Measurements from ENCODE around the gene DIP2B.
"Not testable (repeated sequence)": the region's sequence is repeated elsewhere in the genome, so short reads cannot be mapped to it uniquely, and the experiment has no call there.

DIP2B gene, protein sequence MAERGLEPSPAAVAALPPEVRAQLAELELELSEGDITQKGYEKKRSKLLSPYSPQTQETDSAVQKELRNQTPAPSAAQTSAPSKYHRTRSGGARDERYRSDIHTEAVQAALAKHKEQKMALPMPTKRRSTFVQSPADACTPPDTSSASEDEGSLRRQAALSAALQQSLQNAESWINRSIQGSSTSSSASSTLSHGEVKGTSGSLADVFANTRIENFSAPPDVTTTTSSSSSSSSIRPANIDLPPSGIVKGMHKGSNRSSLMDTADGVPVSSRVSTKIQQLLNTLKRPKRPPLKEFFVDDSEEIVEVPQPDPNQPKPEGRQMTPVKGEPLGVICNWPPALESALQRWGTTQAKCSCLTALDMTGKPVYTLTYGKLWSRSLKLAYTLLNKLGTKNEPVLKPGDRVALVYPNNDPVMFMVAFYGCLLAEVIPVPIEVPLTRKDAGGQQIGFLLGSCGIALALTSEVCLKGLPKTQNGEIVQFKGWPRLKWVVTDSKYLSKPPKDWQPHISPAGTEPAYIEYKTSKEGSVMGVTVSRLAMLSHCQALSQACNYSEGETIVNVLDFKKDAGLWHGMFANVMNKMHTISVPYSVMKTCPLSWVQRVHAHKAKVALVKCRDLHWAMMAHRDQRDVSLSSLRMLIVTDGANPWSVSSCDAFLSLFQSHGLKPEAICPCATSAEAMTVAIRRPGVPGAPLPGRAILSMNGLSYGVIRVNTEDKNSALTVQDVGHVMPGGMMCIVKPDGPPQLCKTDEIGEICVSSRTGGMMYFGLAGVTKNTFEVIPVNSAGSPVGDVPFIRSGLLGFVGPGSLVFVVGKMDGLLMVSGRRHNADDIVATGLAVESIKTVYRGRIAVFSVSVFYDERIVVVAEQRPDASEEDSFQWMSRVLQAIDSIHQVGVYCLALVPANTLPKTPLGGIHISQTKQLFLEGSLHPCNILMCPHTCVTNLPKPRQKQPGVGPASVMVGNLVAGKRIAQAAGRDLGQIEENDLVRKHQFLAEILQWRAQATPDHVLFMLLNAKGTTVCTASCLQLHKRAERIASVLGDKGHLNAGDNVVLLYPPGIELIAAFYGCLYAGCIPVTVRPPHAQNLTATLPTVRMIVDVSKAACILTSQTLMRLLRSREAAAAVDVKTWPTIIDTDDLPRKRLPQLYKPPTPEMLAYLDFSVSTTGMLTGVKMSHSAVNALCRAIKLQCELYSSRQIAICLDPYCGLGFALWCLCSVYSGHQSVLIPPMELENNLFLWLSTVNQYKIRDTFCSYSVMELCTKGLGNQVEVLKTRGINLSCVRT (N-terminal part only)

DNA sequence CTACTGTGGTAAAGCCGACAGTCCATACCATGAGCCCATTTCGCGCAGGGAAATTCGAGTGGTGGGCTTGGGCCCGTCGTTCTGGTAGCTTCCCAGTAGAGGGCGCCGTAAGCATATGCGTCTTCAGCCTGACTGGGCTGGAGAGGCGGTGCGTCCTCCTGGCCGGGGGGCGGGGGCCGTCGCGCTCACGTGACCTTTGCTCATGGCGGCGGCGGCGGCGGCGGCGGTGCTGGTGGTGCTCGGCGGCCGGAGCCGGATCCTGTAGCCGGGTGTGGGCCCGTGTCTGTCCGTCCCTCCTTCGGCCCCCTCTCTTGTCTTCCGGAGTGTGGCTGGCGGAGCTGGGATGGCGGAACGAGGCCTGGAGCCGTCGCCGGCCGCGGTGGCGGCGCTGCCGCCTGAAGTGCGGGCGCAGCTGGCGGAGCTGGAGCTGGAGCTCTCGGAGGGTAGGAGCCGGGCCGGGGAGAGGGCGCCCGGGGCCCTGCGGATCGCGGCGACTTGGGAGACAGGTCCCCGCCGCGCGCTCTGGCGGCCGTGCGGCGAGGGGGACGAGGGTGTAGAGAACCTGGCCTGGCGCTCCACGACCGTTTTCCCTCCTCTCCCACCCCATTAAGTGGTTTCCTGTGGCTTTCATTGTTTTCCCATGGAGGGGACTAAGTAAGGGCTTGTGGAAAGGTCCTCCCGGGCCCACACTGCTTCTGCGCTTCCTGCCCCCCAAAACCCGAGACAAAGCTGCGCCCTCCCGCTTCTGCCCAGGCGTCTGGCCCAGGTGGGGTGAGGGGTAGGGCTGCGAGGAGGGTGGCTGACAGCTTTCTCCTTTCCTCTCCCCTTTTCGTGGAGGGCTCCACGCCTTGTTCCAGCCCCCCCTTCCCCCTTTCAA, at the start of gene DIP2B:
Gene DIP2B, plus strand, starts transcription at position 188 of the 877 bp plus-strand sequence. Its CDS starts 156 bp downstream, at position 344.
- DNase-seq = peak; percentile 92

DNA sequence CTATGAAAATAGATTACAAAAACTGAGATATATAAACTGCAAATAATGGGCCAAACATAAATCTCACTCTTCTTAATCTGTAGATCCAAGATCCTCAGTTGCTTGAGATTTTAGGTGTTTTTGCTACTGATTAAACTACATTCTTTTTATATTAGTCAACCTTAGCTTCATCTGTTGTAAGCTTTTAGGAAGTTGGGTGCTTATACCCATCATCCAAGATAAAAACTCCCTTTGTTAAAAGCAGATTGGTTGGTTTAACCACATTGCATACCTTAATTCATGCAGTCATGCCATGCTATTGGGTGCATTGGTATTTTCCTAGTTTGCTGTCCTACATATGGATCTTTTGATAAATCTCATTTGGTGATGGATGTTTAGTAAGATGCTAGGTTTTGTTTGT, 46.2 kb upstream of the DIP2B start:
- peak; percentile 48 for DNase-seq

DNA sequence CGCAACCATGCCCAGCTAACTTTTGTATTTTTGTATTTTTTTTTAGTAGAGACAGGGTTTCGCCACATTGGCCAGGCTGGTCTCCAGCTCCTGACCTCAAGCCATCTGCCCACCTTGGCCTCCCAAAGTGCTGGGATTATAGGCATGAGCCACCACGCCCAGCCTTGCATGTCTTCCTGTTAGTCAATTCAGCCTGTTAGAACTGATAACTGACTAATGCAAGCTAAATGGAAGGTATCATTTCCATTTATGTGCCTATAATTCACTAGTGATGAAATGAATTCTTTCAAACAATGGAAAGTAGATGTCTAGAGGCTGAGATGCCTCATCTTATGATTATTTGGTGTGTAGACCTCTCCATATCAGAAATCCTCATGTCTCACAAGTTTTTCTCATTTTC, 37.3 kb upstream of the DIP2B start:
- DNase-seq = no peak

DNA sequence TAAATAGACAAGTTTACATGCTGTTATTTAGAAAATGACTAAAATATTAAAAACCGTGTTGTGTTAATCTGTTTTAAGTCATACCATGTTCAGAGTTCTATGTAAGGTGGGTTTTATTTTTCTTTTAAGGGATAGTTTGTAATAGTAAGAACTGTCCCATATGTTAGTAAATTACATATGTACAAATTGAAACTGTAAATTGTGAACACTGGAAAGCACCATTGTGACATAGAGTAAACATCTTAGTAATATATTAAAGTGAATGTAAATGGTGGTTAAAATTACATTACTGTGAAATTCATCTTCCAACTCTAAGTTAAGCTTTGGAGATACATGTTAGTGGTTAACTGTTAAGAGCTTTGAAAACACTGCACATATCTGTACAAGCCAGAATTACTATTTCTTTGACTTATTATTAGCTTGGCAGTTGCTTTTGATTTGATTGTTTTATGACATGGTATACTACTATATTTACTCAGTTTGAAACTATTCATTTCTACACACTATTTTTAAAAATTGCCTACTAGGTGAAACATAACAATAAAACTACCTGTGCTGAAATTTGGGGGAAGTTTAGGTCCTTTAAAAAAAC, 27.4 kb upstream of the DIP2B start:
- DNase-seq = no peak

DNA sequence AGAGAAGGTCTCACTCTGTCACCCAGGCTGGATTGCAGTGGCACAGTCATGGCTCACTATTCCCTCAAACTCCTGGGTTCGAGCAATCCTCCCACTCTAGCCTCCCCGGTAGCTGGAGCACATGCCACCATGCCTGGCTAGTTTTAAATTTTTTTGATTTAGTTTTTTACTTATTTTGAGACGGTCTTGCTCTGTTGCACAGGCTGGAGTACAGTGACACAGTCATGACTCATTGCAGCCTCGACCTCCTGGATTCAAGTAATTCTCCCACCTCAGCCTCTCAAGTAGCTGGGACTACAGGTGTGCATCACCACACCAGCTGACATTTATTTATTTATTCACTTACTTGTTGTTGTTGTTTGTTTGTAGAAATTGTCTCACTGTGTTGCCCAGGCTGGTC, 22.2 kb upstream of the DIP2B start:
- DNase-seq = no peak

DNA sequence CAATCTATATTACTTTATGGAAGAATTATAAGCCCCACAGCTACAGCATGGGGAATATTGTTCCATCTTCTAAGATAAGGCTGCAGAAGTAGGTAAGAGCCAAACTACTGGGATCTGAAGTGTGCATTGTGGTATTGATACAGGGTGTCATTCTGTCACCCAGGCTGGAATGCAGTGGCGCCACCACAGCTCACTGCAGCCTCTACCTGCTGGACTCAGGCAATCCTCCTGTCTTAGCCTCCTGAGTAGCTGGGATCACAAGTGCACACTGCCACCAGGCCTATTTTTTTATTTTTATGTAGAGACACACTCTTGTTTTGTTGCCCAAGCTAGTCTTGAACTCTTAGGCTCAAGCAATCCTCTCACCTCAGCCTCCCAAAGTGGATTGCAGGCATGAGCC, 21.3 kb upstream of the DIP2B start:
- no peak for DNase-seq

DNA sequence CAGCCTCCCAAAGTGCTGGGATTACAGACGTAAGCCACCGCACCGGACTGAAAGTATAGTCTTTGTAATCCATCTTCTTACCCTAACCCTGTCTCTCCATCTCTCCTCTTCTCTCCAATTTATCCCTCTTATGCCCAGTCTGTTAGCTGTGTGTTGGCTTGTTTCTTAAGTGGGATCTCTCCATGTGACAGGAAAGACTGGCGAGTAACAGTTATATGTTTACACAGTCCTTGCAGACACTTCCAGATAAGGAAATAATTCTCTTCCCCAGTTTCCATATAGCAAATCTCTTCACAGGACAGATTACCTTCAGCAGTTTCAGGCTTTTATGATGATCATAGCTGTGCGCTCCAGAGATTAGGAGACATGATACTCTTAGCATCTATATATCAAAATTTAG, 16.0 kb upstream of the DIP2B start:
- DNase-seq = no peak

DNA sequence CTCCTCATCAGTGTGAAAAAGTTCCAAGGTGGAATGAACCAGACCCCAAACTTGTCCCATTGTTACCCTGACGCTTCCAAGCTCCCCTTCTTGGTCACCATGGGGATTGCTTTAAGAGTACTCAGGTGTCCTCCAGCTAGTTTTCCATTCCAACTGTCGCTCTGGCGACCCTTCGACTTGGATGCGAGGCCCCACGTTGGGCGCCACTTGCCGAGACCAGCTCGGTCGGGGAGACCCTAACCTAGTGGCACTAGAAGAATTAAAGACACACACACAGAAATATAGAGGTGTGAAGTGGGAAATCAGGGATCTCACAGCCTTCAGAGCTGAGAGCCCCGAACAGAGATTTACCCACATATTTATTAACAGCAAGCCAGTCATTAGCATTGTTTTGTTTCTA, 6.7 kb upstream of the DIP2B start:
- not testable (repeated sequence) for DNase-seq

DNA sequence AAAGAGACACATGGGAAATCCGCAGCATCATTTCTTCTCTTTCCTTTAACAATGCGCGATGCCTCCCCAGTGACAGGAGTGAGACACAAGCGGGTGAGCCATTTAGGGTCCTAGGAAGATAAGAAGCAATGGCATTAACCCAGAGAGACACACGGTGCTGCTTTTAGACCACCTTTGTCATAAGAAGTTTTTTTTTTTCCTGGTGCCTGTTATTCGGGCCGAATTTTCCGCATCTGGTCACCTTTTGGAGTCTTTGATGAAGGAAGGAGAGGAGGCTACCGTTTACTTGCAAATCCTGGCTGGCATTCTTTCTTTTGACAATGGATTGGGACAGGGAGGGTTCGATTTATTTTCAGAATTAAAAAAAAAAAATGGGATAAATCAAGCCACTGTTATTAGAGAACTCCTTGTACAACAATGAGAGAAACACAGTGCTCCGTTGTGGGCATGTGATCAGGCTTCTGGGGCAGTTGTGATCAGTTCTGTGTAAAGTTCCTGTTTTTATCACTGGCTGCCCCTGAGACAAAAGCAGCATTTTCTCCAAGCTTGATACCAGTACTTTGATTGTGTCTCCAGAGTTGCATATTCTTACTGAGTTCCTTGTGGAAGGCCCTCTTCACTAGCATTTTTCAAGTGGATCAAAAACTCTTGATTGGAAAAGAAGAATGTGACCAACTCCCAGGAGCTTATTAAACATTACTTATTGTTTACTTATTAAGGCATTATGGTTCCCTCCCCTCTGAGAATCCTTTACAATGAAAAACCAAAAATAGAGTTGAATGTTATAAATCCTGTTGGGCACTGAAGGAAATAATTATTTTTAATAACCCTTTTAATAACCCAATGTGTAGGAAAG, 1.1 kb downstream of the DIP2B start:
- DNase-seq = peak; percentile 15

DNA sequence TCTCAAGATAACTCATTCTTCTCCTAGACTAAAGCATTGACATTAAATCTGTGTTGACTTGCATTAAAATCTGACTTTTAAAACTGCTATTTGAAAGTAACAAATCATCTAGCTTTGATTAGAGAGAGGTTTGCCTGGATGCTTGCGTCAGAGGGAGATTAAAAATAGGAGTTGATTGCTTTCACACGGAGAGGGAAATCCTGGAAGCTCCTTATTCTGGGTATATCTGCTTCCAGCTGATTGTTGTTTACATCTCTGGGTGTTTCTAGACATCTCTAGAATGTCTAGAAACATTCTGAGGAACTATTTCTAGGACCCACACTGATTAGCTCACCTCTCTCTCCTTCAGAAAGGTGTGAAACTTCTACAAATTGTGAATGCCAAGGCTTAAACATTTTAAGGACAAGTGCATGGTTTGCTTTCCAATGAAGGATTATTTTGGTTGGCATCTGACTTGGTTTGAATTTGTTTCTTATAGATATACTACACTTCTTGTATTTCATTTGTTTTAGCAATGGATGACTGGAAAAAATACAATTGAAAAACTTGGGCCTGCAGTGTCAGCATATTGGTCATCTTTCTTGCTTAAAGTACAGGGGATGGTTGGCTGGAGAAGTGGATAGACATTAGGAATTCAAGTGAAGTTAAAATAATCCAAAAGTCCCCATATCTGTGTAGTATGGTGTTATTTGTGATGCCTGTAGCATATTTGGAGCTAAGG, 2.1 kb downstream of the DIP2B start:
- no peak for DNase-seq

DNA sequence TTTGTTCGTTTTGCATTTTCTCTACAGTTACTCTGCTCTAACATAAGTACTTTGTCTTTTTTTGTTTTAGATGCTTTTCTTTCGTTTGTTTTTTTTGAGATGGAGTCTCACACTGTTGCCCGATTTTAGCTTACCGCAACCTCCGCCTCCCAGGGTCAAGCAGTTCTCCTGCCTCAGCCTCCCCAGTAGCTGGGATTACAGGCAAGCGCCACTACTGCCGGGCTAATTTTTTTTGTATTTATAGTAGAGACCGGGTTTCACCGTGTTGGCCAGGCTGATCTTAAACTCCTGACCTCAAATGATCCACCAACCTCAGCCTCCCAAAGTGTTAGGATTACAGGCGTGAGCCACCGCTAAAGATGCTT, 2.7 kb downstream of the DIP2B start:
- DNase-seq = no peak

DNA sequence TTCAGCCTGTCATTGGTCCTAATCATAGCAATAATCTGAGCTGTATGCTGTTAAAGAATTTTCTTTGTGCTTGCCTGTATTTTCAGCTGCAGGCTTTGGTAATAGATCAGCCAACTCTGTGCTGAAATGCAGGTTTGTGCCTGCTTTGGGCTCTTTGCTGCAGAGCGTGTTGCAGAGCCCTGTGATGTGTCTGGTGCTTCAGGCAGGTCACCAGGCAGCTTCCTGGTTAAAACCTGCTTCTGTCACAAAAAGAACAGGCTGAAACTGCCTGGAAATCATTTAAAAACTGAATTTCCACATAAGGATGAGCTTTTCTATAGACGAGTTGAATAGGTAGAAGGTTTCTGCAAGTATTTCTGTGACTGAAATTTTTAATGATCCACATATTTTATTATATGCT, 3.1 kb downstream of the DIP2B start:
- no peak for DNase-seq

DNA sequence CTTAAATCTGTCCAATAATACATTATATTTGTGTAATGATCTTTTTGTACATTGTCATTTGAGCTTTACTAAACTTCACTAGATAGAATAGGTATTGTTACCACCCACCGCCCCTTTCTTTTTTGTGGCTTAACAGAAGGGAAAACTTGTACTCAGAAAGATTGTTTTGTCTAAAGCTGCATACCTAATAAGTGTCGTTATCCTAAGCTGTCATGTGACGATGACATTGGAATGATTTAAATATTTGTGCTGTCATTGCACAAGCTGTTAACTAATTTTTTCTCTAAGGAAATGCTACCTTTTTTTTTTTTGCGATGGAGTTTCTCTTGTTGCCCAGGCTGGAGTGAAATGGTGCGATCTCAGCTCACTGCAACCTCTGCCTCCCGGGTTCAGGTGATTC, 3.6 kb downstream of the DIP2B start:
- no peak for DNase-seq

DNA sequence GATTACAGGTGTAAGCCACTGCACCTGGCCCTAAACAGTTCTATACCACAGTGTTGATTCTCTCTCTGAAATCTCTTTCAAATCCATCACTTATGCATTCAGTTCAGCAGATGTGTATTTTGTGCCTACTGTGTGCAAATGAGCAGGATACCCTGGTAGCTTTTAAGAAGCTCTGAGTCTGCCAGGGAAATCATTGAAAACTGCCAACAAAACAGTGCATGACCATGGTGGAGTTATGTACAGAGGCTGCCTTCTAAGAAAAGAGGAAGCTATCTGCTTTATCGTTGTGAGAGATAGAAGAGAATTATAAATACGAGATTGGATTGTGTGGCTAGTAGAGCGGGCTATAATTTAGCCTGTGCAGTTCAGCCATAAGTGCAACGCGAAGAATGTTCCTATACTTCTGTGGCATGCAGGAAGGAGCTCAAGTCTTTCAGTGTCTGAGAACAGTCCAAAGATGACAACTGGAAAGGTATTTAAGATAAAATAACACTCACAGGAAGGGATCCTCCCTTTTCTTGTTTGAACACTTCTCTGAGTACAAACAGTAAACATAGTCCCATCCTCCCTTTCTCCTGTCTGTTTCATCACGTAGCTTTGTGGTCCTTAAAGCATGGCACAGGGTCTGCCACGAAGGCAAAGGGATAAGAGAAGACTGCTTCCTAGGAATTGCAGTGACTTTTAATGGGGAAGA, 4.3 kb downstream of the DIP2B start:
- DNase-seq = no peak

DNA sequence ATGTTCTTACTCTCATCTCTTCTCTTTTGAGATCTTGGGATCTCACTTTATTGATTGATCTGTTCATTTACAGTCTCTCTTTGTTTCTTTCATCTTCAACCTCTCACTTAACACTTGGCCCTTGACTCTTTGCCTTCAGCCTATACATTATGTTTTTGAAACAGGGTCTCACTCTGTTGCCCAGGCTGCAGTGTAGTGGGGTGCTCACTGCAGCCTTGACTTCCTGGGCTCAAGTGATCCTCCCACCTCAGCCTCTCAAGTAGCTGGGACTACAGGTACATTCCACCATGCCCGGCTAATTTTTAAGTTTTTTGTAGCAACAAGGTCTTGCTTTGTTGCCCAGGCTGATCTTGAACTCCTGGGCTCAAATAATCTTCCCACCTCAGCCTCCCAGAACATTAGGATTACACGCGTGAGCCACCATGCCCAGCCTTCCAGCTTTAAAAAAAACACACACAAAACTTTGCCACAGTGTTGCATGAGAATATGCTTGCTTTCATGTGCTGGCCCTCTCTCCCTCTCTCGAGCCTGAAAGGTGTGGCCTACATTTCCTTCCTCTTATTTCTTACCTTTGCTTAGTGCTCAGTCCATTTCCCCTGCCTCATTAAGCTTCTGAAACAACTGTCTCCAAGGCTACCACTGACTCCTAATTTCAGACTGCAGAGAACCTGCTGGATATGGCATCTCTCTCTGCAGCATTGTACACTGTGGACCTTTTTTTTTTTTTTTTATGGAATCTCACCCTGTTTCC, 9.9 kb downstream of the DIP2B start:
- DNase-seq = no peak

DNA sequence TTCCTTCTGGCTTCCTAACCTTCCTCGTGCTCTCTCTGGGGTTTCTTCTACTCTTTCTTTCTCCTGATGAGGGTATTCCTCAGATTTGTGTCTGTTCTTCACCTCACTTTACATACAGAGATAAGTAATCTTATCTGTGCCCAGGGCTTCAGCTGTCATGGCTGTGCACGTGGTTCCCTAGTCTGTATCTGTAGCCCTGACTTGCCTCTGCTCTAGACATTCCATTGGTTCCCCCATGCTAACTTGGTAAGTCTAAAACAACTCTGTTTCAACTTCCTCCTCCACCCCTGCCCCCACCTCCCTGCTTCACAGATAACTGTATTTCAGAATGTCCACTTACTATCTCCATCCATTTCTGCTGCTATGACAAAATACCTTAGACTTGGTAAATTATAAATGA, 10.8 kb downstream of the DIP2B start:
- no peak for DNase-seq

DNA sequence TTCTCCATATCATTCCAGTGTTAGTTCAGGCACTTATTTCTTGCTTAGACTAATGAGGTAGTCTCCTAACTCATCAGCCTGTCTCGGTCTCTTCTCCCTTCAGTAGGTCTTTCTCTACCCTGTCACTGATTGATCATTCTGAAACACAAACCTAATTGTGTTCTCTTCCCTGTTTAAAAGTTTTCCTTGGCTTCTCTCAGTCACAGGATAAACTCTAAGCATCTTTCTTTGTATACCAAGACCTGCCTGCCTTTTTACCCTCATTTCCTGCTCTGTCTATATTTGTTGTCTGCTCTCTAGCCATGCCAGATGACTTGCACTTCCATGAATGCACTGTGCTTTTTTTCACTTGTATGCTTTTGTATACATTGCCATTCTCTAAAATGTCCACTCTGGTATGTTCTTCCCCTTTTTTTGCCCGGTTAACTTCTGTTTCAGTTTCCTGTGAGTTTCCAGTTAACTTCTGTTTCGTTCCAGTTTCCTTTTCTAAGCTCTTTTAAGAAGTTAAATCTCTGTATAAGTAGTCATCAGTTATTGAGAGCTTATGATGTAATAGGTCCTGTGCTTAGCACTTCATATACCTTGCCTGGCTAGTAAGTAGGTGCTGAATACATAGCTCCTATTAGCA, 12.8 kb downstream of the DIP2B start:
- DNase-seq = peak; percentile 54

DNA sequence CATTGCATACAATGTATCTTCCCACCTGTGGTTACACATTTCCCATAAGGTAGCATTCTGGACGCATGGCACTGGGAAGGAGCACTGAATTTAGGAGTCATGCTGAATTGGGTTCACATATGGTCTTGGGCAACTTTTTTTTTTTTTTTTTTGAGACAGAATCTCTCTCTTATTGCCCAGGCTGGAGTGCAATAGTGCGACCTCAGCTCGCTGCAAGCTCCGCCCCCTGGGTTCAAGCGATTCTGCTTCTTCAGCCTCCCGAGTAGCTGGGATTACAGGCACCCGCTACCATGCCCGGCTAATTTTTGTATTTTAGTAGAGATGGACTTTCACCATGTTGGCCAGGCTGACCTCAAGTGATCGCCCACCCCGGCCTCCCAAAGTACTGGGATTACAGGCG, 13.3 kb downstream of the DIP2B start:
- DNase-seq = no peak
